Ishikawa (cell line): Measurements from ENCODE around the gene HIC1.

Source experiments
- CEBPB ChIP-seq: IDR thresholded peaks from 2 replicates; pipeline ENCODE4 v1.6.1; 2012
- CREB1 ChIP-seq: IDR thresholded peaks from 2 replicates; pipeline ENCODE4 v1.6.1; 2012; ENCODE audit warnings: low read depth
- EGR1 ChIP-seq: IDR thresholded peaks from 2 replicates; pipeline ENCODE4 v1.6.1; 2012
- EP300 ChIP-seq: IDR thresholded peaks from 2 replicates; pipeline ENCODE4 v1.6.1; 2012; ENCODE audit warnings: borderline replicate concordance
- NFIC ChIP-seq: IDR thresholded peaks from 2 replicates; pipeline ENCODE4 v1.6.1; 2012
- RAD21 ChIP-seq: IDR thresholded peaks from 2 replicates; pipeline ENCODE4 v1.6.1; 2012; ENCODE audit warnings: low read depth
- TAF1 ChIP-seq: IDR thresholded peaks from 2 replicates; pipeline ENCODE4 v1.6.1; 2012; ENCODE audit warnings: low read depth, mild to moderate bottlenecking
- TCF12 ChIP-seq: IDR thresholded peaks from 2 replicates; pipeline ENCODE4 v1.6.1; 2012; ENCODE audit warnings: low read depth
- TEAD4 ChIP-seq: IDR thresholded peaks from 2 replicates; pipeline ENCODE4 v1.6.1; 2012
- YY1 ChIP-seq: IDR thresholded peaks from 2 replicates; pipeline ENCODE4 v1.6.1; 2012; ENCODE audit warnings: low read depth
- ZBTB7A ChIP-seq: IDR thresholded peaks from 2 replicates; pipeline ENCODE4 v1.6.1; 2012; ENCODE audit warnings: low read depth
- TF ChIP-seq, protein P1 (sequence below): IDR thresholded peaks from 2 replicates; pipeline ENCODE4 v1.6.1; 2012
- TF ChIP-seq, protein P2 (sequence below): IDR thresholded peaks from 2 replicates; pipeline ENCODE4 v1.6.1; 2012; ENCODE audit warnings: low read depth, mild to moderate bottlenecking

The HIC1 gene

DNA sequence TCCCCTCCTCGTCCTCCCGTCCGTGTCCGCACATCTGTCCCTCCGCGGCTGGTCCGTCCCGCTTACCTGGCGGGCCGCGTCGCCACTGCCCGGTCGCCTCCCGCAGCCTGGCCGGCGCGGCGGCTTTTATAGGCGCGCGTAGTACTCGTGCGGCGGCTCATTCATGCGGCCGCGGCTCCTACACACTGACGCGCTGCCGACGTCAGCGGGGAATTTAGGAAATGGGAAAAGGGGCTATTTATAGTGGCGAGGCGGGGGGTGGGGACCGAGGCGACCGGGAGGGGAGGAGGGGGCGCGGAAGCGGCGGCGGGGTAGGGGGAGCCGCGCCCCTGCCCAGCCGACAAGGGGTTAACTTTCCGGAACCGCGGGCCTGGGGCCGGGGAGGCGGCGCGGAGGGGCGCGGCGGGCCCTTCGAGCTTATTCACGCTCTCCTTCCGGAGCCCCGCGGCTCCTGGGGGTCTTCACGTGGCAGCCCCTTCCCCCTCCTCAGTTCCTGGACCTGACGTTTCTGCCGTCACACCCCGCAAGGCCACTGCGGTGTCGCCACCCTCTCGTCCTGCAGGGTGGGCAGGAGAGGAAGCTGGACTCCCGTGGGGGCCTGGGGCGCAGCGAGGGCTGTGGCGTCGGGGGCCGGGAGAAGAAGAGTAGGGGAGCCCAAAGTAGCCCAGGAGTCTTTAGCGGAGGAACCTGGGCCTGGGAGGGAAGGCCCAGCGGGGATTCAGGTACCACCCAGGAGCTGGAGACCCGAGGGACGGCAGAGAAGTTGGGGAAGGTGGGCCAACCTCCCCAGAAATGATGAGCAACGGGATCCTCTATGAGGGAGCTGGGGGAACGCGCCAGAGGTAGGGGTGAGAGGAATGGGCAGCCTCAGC is 3.6 kb upstream of the HIC1 start:
- TF ChIP-seq CREB1 = peak; percentile 38; the same call in 1 of the 2 replicates
- peak; percentile 57; the same call in 1 of the 2 replicates for TF ChIP-seq ZBTB7A
- TF ChIP-seq, protein P1, sequence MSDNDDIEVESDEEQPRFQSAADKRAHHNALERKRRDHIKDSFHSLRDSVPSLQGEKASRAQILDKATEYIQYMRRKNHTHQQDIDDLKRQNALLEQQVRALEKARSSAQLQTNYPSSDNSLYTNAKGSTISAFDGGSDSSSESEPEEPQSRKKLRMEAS = no peak; the same call in 1 of the 2 replicates

DNA sequence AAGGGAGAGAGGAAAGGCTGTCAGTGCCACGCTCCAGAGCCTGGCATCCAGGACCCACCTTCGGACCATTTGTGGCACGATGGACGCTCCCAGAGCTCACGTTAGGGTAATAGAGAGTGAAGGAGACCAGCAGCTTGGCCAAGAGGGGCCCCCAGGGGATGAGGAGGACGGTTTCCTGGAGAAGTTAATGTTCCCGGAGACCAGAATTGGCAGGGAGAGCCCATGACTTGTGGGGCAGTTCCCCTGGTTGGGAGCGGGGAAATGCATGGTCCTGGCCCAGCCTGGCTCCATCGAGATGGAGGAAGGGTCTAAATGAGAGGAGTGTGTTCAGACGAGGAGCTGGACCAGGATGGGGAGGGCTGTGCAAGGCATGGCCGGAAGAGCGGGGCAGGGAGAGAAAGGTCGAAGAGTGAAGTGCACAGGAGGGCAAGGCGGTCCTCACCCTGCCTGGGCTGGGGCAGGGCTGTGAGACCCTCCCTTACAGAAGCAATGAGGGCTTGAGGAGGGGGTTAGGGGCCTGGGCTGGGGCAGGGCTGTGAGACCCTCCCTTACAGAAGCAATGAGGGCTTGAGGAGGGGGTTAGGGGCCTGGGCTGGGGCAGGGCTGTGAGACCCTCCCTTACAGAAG is 2.9 kb upstream of the HIC1 start:
- TF ChIP-seq, protein P2, sequence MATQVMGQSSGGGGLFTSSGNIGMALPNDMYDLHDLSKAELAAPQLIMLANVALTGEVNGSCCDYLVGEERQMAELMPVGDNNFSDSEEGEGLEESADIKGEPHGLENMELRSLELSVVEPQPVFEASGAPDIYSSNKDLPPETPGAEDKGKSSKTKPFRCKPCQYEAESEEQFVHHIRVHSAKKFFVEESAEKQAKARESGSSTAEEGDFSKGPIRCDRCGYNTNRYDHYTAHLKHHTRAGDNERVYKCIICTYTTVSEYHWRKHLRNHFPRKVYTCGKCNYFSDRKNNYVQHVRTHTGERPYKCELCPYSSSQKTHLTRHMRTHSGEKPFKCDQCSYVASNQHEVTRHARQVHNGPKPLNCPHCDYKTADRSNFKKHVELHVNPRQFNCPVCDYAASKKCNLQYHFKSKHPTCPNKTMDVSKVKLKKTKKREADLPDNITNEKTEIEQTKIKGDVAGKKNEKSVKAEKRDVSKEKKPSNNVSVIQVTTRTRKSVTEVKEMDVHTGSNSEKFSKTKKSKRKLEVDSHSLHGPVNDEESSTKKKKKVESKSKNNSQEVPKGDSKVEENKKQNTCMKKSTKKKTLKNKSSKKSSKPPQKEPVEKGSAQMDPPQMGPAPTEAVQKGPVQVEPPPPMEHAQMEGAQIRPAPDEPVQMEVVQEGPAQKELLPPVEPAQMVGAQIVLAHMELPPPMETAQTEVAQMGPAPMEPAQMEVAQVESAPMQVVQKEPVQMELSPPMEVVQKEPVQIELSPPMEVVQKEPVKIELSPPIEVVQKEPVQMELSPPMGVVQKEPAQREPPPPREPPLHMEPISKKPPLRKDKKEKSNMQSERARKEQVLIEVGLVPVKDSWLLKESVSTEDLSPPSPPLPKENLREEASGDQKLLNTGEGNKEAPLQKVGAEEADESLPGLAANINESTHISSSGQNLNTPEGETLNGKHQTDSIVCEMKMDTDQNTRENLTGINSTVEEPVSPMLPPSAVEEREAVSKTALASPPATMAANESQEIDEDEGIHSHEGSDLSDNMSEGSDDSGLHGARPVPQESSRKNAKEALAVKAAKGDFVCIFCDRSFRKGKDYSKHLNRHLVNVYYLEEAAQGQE = no peak

DNA sequence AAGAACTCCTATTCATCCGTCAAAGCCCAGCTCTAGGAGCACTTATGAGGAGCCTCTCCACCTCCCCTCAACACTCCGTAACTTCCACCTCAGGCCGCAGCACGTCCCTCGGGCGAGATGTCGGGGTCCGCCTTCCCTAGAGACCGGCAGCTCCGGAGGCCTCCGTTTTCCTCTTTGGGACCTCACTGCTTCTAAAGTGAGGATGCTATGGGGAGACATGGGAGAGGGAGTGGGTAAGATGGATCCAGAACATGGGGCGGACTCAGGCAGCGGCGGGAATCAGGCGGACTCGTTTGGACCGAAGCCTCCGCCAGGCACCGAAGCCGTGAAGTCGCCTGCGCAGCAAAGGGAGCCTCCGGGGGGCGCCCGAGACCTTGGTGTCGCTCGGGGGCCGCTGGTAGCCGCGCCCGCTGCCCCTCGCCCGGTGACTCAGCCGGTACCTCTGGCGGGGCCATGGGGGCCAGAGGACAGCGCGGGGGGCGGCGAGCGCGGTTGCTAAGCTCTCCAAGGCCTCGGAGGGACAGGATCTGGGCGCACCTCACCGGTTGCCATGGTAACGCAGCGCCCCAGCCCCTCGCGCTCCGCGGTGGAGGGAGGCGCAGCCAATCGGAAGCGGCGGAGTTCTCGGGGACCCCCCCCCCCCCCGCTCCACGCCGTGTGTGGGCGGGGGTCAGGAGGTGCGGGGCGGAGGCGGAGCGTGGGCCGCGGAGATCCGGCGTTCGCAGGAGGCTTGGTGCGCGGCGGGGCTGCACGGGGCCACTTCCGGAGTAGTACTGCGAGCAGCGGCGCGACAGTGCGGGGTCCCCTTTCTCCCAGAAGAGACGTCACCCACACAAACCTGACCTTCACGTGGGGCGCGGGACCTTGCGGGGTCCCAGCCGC is 1.3 kb upstream of the HIC1 start:
- TF ChIP-seq, protein P1 = peak; percentile 65
- no peak for TF ChIP-seq CEBPB
- TF ChIP-seq ZBTB7A = peak; percentile 74
- peak; percentile 97 for TF ChIP-seq EGR1
- 0 out of 2 replicates have a peak, but pooled peaks have one; percentile 22 for TF ChIP-seq TEAD4
- no peak for TF ChIP-seq TAF1
- peak; percentile 24; the same call in 1 of the 2 replicates for TF ChIP-seq EP300
- peak; percentile 65 for TF ChIP-seq RAD21

DNA sequence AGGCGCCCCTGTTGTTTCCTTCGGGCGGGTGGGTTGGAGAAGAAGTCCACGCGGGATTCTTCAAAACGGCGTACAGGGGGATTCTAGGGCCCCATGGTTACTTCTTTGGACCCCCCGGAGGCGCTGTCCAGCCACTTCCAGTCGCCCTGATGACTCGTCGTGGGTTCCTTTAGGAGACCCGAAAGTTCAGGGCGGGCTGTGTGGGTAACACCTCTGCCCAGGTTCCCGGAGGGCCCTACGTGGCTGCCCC is 716 bp upstream of the HIC1 start:
- TF ChIP-seq, protein P2 = peak; percentile 44; the same call in 1 of the 2 replicates
- TF ChIP-seq RAD21 = no peak

DNA sequence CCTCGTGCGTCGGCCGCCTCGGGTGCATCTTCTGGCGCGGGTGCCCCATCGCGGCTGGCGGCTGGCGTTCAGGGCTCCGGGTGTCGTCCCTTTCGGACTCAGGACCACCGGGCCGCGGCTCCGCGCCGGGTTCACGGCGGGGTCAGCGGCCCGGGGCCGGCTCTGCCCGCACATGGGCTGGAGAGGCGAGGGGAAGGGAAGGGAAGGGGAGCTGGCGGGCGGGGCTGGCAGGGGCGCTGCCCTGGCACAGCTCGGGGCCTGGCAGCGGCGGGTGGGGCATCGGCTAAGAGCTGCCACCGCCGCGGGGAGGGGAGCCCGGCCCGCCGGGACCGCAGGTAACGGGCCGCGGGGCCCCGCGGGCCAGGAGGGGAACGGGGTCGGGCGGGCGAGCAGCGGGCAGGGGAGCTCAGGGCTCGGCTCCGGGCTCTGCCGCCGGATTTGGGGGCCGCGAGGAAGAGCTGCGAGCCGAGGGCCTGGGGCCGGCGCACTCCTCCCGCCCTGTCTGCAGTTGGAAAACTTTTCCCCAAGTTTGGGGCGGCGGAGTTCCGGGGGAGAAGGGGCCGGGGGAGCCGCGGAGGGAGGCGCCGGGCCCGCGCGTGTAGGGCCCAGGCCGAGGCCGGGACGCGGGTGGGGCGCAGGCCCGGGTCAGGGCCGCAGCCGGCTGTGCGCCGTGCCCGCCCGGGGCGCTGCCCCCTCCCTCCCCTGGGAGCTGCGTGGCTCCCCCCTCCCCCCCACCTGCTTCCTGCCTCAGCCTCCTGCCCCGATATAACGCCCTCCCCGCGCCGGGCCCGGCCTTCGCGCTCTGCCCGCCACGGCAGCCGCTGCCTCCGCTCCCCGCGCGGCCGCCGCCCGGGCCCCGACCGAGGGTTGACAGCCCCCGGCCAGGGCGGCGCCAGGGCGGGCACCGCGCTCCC is 646 bp downstream of the HIC1 start:
- TF ChIP-seq YY1 (no peak), ZBTB7A (no peak; the same call in 1 of the 2 replicates), TAF1 (no peak), TEAD4 (no peak), EGR1 (no peak), NFIC (no peak), TCF12 (no peak)
- TF ChIP-seq, protein P2 = no peak
